ENCODE data around the gene DDX1. TPM values are rescaled to one million over a fixed set of nuclear protein-coding genes. Genes with fewer than 3 reads are reported as not detected.

Gene DDX1
- total RNA-seq, 1 experiment from 2014 or later, result 62.6 TPM

GRCh38 chr2:15636972-15637785 lies 45.5 kb downstream of the DDX1 start:
- ChIA-PET POLR2A (ENCODE audit: unreplicated experiment) (no interaction called here), CTCF (interaction anchor here (0.5 kb wide), 1 partner anchor 26 kb away, joined by 5 read pairs; no protein-coding TSS in a partner anchor)
- H3K9me2 ChIP-seq (replicated peaks; ENCODE audit: low read length), result no peaks in the 10 kb centered on the region
- no peaks in the 10 kb centered on the region for H3F3A ChIP-seq (ENCODE audit: low read length, unreplicated experiment)
- peaks cover 11% of the 10 kb centered on the region for H3K4me1 ChIP-seq (ENCODE audit: insufficient read depth, low read length)
- H3K27ac ChIP-seq (ENCODE audit: low read length), result no peak overlapping the region
- H3K36me3 ChIP-seq (ENCODE audit: low read depth, low read length), result peaks cover 38% of the 10 kb centered on the region
- H3K4me3 ChIP-seq (ENCODE audit: low read length), result no peak overlapping the region
- no peaks in the 10 kb centered on the region for H3K9me3 ChIP-seq (ENCODE audit: low read length)
- ATAC-seq (peak; percentile 57), DNase-seq (peak; percentile 58)
- intact Hi-C loops (cut with micrococcal nuclease), result loop anchor here (2.0 kb wide), 2 partner anchors 302 to 1120 kb away; no protein-coding TSS in a partner anchor
- TF ChIP-seq CTCF (conservative IDR thresholded peaks at IDR 0.05; ENCODE audit: low read depth, low read length), result peak; percentile 95
- TF ChIP-seq EZH2 (IDR thresholded peaks at IDR 0.05; ENCODE audit: low read length, unreplicated experiment), result no peak
- no peak overlapping the region for H2AFZ ChIP-seq (ENCODE audit: low read length)
- H3K9ac ChIP-seq (ENCODE audit: low read length), result no peak overlapping the region
- no peaks in the 10 kb centered on the region for H3K27me3 ChIP-seq (ENCODE audit: low read length)
- no peaks in the 10 kb centered on the region for H3K79me2 ChIP-seq (ENCODE audit: low read length)
- no peak overlapping the region for H3K4me2 ChIP-seq (ENCODE audit: low read length)
- no peaks in the 10 kb centered on the region for H4K20me1 ChIP-seq (ENCODE audit: low read length)
- BruUV-seq (replicated peaks), result no TSS peak

- Histone ChIP-seq H3K9me3 (ENCODE audit: low read length) (no peaks in the 10 kb centered on the region), H3K9me2 (replicated peaks; ENCODE audit: low read length) (no peaks in the 10 kb centered on the region), H3K4me1 (ENCODE audit: insufficient read depth, low read length) (peaks cover 11% of the 10 kb centered on the region), H3K4me2 (ENCODE audit: low read length) (no peak overlapping the region), H4K20me1 (ENCODE audit: low read length) (no peaks in the 10 kb centered on the region), H3K27ac (ENCODE audit: low read length) (no peak overlapping the region), H3K79me2 (ENCODE audit: low read length) (no peaks in the 10 kb centered on the region), H3K9ac (ENCODE audit: low read length) (no peak overlapping the region), H3K4me3 (ENCODE audit: low read length) (no peak overlapping the region), H3K36me3 (ENCODE audit: low read depth, low read length) (peaks cover 25% of the 10 kb centered on the region), H3F3A (ENCODE audit: low read length, unreplicated experiment) (no peaks in the 10 kb centered on the region), H3K27me3 (ENCODE audit: low read length) (no peaks in the 10 kb centered on the region), H2AFZ (ENCODE audit: low read length) (no peak overlapping the region)
- intact Hi-C loops (cut with micrococcal nuclease), result no loop called here
- ChIA-PET CTCF (no interaction called here), POLR2A (ENCODE audit: unreplicated experiment) (no interaction called here)
- ATAC-seq (no peak), DNase-seq (no peak)
- TF ChIP-seq EZH2 (IDR thresholded peaks at IDR 0.05; ENCODE audit: low read length, unreplicated experiment) (no peak), CTCF (conservative IDR thresholded peaks at IDR 0.05; ENCODE audit: low read depth, low read length) (no peak), EZH2phosphoT487 (IDR thresholded peaks at IDR 0.05; ENCODE audit: borderline replicate concordance, low read length) (no peak)
- no TSS peak for BruUV-seq (replicated peaks)
These were observed 47.1 kb downstream of the DDX1 start for GRCh38 chr2:15638720-15639119.
